SK-N-SH (cell line): ENCODE results near the gene LRRC39. TPM values are rescaled to one million over a fixed set of nuclear protein-coding genes. Genes with fewer than 3 reads are reported as not detected.

Source experiments
- CTCF ChIA-PET: fragments of 300-600, 350-600 bp; formaldehyde crosslinking; extraction: SDS; loops from one replicate; lab custom pipeline; 2021; lab: Yijun Ruan, JAX
- POLR2A ChIA-PET: fragments of 350-600 bp; sonication (Branson Sonifier 250); formaldehyde crosslinking; extraction: SDS; loops from one replicate; lab custom pipeline; 2020; ENCODE audit warnings: antibody characterized with exemption, inconsistent platforms; lab: Yijun Ruan, JAX
- DNase-seq: peaks from one replicate; pipeline ENCODE4 v3.0.0; 2012
- H2AFZ ChIP-seq: fragments of 200-600 bp; sonication (generic); 2 replicates; pipeline ENCODE4 v1.8.1; 2016; ENCODE audit warnings: antibody characterized with exemption, mild to moderate bottlenecking, low read depth
- H3F3A ChIP-seq: fragments of 200-600 bp; sonication (generic); replicated peaks from 2 replicates; pipeline ENCODE3; 2016; ENCODE audit warnings: antibody characterized with exemption, mild to moderate bottlenecking; ENCODE audit not compliant: insufficient read depth
- H3K27ac ChIP-seq, 2 experiments: fragments of 200-500 bp in 1 of 2; fragments of 200-600 bp in 1 of 2; sonication (Bioruptor generic) in 1 of 2; sonication (generic), shearing (Covaris generic) in 1 of 2; 2 replicates each; pipeline versions ENCODE4 v1.5.1 to v1.6.1; 2014 to 2016; ENCODE audit warnings: low read depth in 2 of 2, inconsistent platforms in 1 of 2, low read length in 1 of 2, mild to moderate bottlenecking in 1 of 2, mixed read lengths in 1 of 2
- H3K27me3 ChIP-seq: fragments of 200-600 bp; sonication (generic), shearing (Covaris generic); 2 replicates; pipeline ENCODE4 v1.6.1; 2016; ENCODE audit warnings: mixed run types; ENCODE audit not compliant: insufficient read depth
- H3K36me3 ChIP-seq, 2 experiments: fragments of 200-500 bp in 1 of 2; fragments of 200-600 bp in 1 of 2; sonication (Bioruptor generic) in 1 of 2; sonication (generic) in 1 of 2; replicated peaks in 1 of 2; 2 replicates each; pipeline versions ENCODE3 to v1.5.1; 2014 to 2016; ENCODE audit warnings: low read length in 1 of 2, mild to moderate bottlenecking in 1 of 2; ENCODE audit not compliant: insufficient read depth in 2 of 2, control insufficient read depth in 1 of 2
- H3K4me1 ChIP-seq, 2 experiments: fragments of 200-500 bp in 1 of 2; fragments of 200-600 bp in 1 of 2; sonication (Bioruptor generic) in 1 of 2; sonication (generic), shearing (Covaris generic) in 1 of 2; 2 replicates each; pipeline versions ENCODE4 v1.5.1 to v1.6.1; 2014 to 2016; ENCODE audit warnings: low read depth in 1 of 2, low read length in 1 of 2, mixed run types in 1 of 2; ENCODE audit not compliant: insufficient read depth in 2 of 2, control insufficient read depth in 1 of 2
- H3K4me2 ChIP-seq: fragments of 200-600 bp; sonication (generic), shearing (Covaris generic); 2 replicates; pipeline ENCODE4 v1.6.1; 2017; ENCODE audit warnings: mixed run types
- H3K4me3 ChIP-seq, 2 experiments: fragments of 200-500 bp in 1 of 2; fragments of 200-600 bp in 1 of 2; sonication (Bioruptor generic) in 1 of 2; sonication (generic), shearing (Covaris generic) in 1 of 2; 2 replicates each; pipeline versions ENCODE4 v1.5.1 to v1.8.1; 2014 to 2016; ENCODE audit warnings: low read depth in 2 of 2, inconsistent platforms in 1 of 2, low read length in 1 of 2, mild to moderate bottlenecking in 1 of 2, mixed read lengths in 1 of 2, moderate library complexity in 1 of 2
- H3K79me2 ChIP-seq: fragments of 200-600 bp; sonication (generic); 2 replicates; pipeline ENCODE4 v1.8.1; 2017; ENCODE audit warnings: mild to moderate bottlenecking; ENCODE audit not compliant: insufficient read depth
- H3K9ac ChIP-seq: fragments of 200-600 bp; sonication (generic); 2 replicates; pipeline ENCODE4 v1.6.1; 2017; ENCODE audit warnings: mixed run types
- H3K9me2 ChIP-seq: fragments of 200-600 bp; sonication (generic); 2 replicates; pipeline ENCODE4 v1.6.1; 2017; ENCODE audit warnings: mixed run types
- H3K9me3 ChIP-seq: fragments of 200-600 bp; sonication (generic); 2 replicates; pipeline ENCODE4 v1.6.1; 2017; ENCODE audit warnings: mixed run types, mild to moderate bottlenecking, moderate library complexity
- H4K20me1 ChIP-seq: fragments of 200-600 bp; sonication (generic); 2 replicates; pipeline ENCODE4 v1.6.1; 2017; ENCODE audit warnings: mild to moderate bottlenecking, mixed run types; ENCODE audit not compliant: insufficient read depth
- CHD2 ChIP-seq: fragments of 150-350 bp; IDR thresholded peaks from 2 replicates; pipeline ENCODE4 v1.6.1; 2018; ENCODE audit warnings: low read length; ENCODE audit not compliant: partially characterized antibody
- EP300 ChIP-seq, 2 experiments: IDR thresholded peaks; 2 replicates each; pipeline versions ENCODE4 v1.4.0 to v1.6.1; 2012; ENCODE audit warnings: borderline replicate concordance in 1 of 2, low read depth in 1 of 2, low read length in 1 of 2
- EZH2phosphoT487 ChIP-seq: fragments of 200-600 bp; sonication (generic); IDR thresholded peaks from 2 replicates; pipeline ENCODE4 v1.6.1; 2017; ENCODE audit warnings: low read depth, mixed run types, mild to moderate bottlenecking, antibody characterized with exemption, moderate library complexity, borderline replicate concordance
- FOSL2 ChIP-seq: IDR thresholded peaks from 2 replicates; pipeline ENCODE4 v1.4.0; 2012; ENCODE audit warnings: low read depth, mild to moderate bottlenecking, moderate library complexity, borderline replicate concordance
- GABPA ChIP-seq: IDR thresholded peaks from 2 replicates; pipeline ENCODE4 v1.4.0; 2012; ENCODE audit warnings: low read depth, mild to moderate bottlenecking
- GATA2 ChIP-seq: sonication (generic); formaldehyde crosslinking; IDR thresholded peaks from 2 replicates; pipeline ENCODE4 v1.5.0; 2020; ENCODE audit warnings: mild to moderate bottlenecking, missing genetic modification reagents
- IRF3 ChIP-seq: fragments of 150-350 bp; IDR thresholded peaks from 2 replicates; pipeline ENCODE4 v1.6.1; 2016; ENCODE audit warnings: mild to moderate bottlenecking, low read depth, low read length
- MAX ChIP-seq: IDR thresholded peaks from 2 replicates; pipeline ENCODE4 v1.4.0; 2012; ENCODE audit warnings: low read depth
- RFX5 ChIP-seq: IDR thresholded peaks from 2 replicates; pipeline ENCODE4 v1.6.1; 2012; ENCODE audit warnings: mild to moderate bottlenecking, improper control_type of control experiment, low read length
- RXRA ChIP-seq: IDR thresholded peaks from 2 replicates; pipeline ENCODE4 v1.4.0; 2012; ENCODE audit warnings: low read depth, mild to moderate bottlenecking, borderline replicate concordance
- TAF1 ChIP-seq: IDR thresholded peaks from 2 replicates; pipeline ENCODE4 v1.6.1; 2012; ENCODE audit warnings: low read depth, mild to moderate bottlenecking, low read length, moderate library complexity, borderline replicate concordance
- TEAD4 ChIP-seq: IDR thresholded peaks from 2 replicates; pipeline ENCODE4 v1.4.0; 2012; ENCODE audit warnings: mild to moderate bottlenecking, borderline replicate concordance; ENCODE audit not compliant: insufficient read depth
- ZBTB33 ChIP-seq: IDR thresholded peaks from 2 replicates; pipeline ENCODE4 v1.4.0; 2012; ENCODE audit warnings: low read depth, borderline replicate concordance
- WGBS: methylation state at CpG from one replicate; pipeline ENCODE4 v1.1.6; 2017; ENCODE audit warnings: low lambda C conversion rate; 5-methylcytosine and 5-hydroxymethylcytosine counted together
- polyA plus RNA-seq, 3 experiments: library from polyadenylated mRNA; depleted of rRNA; stranded (reverse); fragments of >200 nt; gene quantifications; 2 replicates each; pipeline ENCODE4 v1.2.3, GENCODE V29; 2012

LRRC39 gene
- polyA plus RNA-seq, 1 of the 3 experiments (the other 2 are of a cell fraction) = 1.6 TPM

- peaks cover 22 to 34% of the 10 kb centered on the region in 2 experiments for H3K36me3 ChIP-seq
- no peak overlapping the region for H3K4me2 ChIP-seq
- no peaks in the 10 kb centered on the region for H3K4me1 ChIP-seq
- TF ChIP-seq FOSL2 (no peak), CHD2 (no peak), TEAD4 (no peak), GATA2 (CRISPR knock-in tag) (no peak), RFX5 (no peak)
- no peak overlapping the region for H3K27ac ChIP-seq
- H4K20me1 ChIP-seq = no peaks in the 10 kb centered on the region
- no peak overlapping the region for H3K9ac ChIP-seq
- H2AFZ ChIP-seq = no peak overlapping the region
- DNase-seq = no peak
- ChIA-PET CTCF (interaction anchor here (1.0 kb wide), 1 partner anchor 340 kb away, joined by 3 read pairs; no protein-coding TSS in a partner anchor), POLR2A (no interaction called here)
- H3F3A ChIP-seq = no peaks in the 10 kb centered on the region
- 97% methylated on average over 4 of the region's 4 CpGs for WGBS
- no peaks in the 10 kb centered on the region for H3K27me3 ChIP-seq
- H3K9me2 ChIP-seq = no peaks in the 10 kb centered on the region
- H3K4me3 ChIP-seq = no peak overlapping the region
- H3K79me2 ChIP-seq = no peaks in the 10 kb centered on the region
- no peaks in the 10 kb centered on the region for H3K9me3 ChIP-seq
Measured at GRCh38 chr1:100115524-100115923, 62.5 kb downstream of the LRRC39 start.

- peaks cover 39 to 43% of the 10 kb centered on the region in 2 experiments for H3K36me3 ChIP-seq
- H2AFZ ChIP-seq = no peak overlapping the region; the same call in 1 of the 2 replicates
- H3K9me3 ChIP-seq = no peaks in the 10 kb centered on the region
- ChIA-PET CTCF (interaction anchor here (0.9 kb wide), 1 partner anchor 346 kb away, joined by 3 read pairs; no protein-coding TSS in a partner anchor), POLR2A (no interaction called here)
- H3F3A ChIP-seq = peaks cover 5% of the 10 kb centered on the region
- H3K4me1 ChIP-seq = no peaks in the 10 kb centered on the region
- no peak overlapping the region for H3K9ac ChIP-seq
- H4K20me1 ChIP-seq = no peaks in the 10 kb centered on the region
- H3K4me2 ChIP-seq = no peak overlapping the region
- no peak overlapping the region for H3K27ac ChIP-seq
- H3K4me3 ChIP-seq = no peak overlapping the region
- TF ChIP-seq EP300 (IDR thresholded peaks at IDR 0.05; ENCODE audit: borderline replicate concordance in 1 of 2, low read depth in 1 of 2, low read length in 1 of 2) (no peak), RXRA (no peak), GABPA (no peak), IRF3 (no peak), TAF1 (no peak), EZH2phosphoT487 (no peak), MAX (no peak), ZBTB33 (no peak)
- H3K9me2 ChIP-seq = no peaks in the 10 kb centered on the region
- no peaks in the 10 kb centered on the region for H3K79me2 ChIP-seq
- H3K27me3 ChIP-seq = no peaks in the 10 kb centered on the region
- DNase-seq = no peak
Measured at GRCh38 chr1:100109554-100110066, 68.4 kb downstream of the LRRC39 start.
